Measurements from ENCODE around the gene CD180.

Gene CD180

DNA sequence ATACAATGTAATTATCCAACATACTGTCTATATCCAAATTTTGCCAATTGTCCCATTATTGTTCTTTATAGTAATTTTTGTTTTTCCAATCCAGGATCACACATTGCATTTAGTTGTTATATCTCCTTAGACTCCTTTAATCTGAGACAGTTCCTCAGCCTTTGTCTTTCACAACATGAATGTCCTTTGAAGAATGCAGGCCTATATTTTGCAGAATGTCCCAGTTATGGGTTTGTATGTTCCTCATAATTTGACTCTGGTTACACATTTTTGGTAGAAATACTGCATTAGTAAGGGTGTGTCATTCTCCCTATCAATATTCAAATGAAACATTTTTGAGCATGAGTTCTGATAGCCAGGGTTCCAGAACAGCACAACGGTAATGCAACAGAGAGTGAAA lies 6.7 kb downstream of the CD180 start:
- Histone ChIP-seq H3K4me3 (no peak overlapping the region), H3K27ac (no peak overlapping the region)
- TF ChIP-seq CTCF (IDR thresholded peaks at IDR 0.05): no peak
- no peak for DNase-seq (ENCODE audit: low spot score)

DNA sequence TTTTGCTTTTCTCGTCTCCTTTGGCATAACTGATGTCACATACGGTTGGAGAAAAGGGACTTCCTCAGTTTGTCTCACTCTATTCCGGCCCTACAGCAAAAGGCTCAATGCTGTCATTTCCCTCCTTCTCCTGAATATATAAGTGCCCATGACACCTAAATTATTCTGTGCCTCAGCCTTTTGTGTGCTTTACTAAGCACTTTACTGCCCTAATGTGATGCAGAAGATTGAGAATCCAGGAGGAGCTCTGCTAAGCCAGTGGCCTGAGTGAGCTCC lies 7.6 kb downstream of the CD180 start:
- no peak for DNase-seq (ENCODE audit: low spot score)
- H3K4me3 ChIP-seq: no peak overlapping the region
- TF ChIP-seq CTCF (IDR thresholded peaks at IDR 0.05): no peak
- H3K27ac ChIP-seq: no peak overlapping the region

DNA sequence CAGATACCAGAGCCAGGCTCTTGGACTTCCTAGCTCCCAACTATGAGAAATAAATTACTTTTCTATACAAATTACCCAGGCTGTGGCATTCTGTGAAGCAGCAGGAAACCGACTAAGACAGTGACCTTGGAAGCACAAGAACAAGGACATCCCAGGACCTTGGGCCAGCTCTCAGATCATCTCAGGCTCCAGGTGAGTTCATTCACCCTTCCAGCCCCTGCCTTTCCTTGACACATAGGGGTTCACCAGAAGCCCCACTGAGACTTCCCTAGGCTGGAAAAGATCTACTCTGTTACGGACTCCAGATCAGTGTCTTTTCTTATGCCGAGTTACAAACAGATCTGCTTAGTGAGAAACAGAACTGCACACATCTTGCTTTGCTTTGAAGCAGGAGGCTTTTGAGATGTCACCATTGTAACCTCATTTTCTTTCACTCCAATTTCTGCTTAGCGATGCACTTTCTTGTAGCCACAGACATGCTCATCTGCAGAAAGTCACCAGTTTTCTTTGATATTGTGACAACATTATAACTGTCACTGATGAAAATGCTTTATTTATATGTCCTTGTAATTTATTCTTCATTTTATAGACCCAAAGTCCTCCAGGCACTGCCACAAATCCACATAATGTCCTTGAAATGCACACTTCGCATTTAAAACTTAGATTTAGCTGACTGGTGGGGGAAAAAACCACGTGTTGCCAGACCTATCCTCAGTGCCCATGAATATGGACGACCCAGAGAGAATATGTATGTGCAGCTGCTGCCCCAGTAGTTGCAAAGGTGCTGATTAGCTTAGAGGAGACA lies 8.1 kb downstream of the CD180 start:
- no peak overlapping the region for H3K27ac ChIP-seq
- no peak for DNase-seq (ENCODE audit: low spot score)
- no peak for TF ChIP-seq CTCF (IDR thresholded peaks at IDR 0.05)

GRCh38 chr5:67187006-67187715 lies 9.4 kb downstream of the CD180 start:
- no peak overlapping the region for H3K27ac ChIP-seq
- no peak for TF ChIP-seq CTCF (IDR thresholded peaks at IDR 0.05)
- no peak overlapping the region for H3K4me3 ChIP-seq

More for the DNA sequence above, 8.1 kb downstream of the CD180 start:
- H3K4me3 ChIP-seq: no peak overlapping the region

GRCh38 chr5:67183859-67184258 lies 12.7 kb downstream of the CD180 start:
- Histone ChIP-seq H3K27ac (no peak overlapping the region), H3K4me3 (no peak overlapping the region)
- no peak for TF ChIP-seq CTCF (IDR thresholded peaks at IDR 0.05)
- DNase-seq (ENCODE audit: low spot score): no peak

More at GRCh38 chr5:67187006-67187715, 9.4 kb downstream of the CD180 start:
- no peak for DNase-seq (ENCODE audit: low spot score)

DNA sequence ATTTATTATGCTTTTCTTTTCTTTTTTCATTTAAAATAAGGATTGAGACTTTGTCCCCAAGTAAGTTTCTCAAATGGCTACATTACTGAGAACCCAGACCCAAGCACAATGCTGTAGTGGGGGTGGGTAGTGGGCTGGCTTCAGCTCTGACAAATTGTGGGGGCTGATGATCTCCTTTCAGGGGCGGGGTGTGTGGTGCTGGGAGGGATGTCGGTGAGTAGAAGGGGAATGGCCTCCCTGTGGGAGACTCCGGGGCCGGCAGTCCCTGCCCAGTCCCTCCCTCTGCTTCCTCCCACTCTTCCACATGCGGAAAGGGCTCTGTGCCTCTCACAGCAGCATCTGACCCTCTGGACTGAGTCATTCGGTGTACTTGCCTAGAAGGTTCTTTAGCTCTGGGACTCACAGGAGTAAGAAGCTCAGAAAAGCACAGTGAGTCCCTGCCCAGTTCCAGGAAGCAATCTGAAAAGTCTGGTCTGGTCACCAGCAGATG lies 14.3 kb downstream of the CD180 start:
- DNase-seq (ENCODE audit: low spot score): peak; percentile 85
- TF ChIP-seq CTCF (IDR thresholded peaks at IDR 0.05): no peak
- H3K4me3 ChIP-seq: peak overlapping the region; percentile 34
- H3K27ac ChIP-seq: peak overlapping the region; percentile 38 to 62
